ENCODE measurements around the gene WDR43. TPM values are rescaled to one million over a fixed set of nuclear protein-coding genes. Genes with fewer than 3 reads are reported as not detected.
"Not testable (repeated sequence)": the region's sequence is repeated elsewhere in the genome, so short reads cannot be mapped to it uniquely, and the experiment has no call there.

The WDR43 gene
- polyA plus RNA-seq, 1 of the 3 experiments (the other 2 are of a cell fraction) = 35.1 TPM

- ChIA-PET CTCF (interaction anchor here (0.9 to 1.2 kb wide), 4 partner anchors 10 to 874 kb away, joined by 3 read pairs; no protein-coding TSS in a partner anchor), POLR2A (no interaction called here)
- no peak for TF ChIP-seq RCOR1 (IDR thresholded peaks at IDR 0.05; ENCODE audit: low read length)
- no peak for TF ChIP-seq FOXJ3 (CRISPR knock-in tag; IDR thresholded peaks at IDR 0.05)
- no peak for TF ChIP-seq REST (IDR thresholded peaks at IDR 0.05; ENCODE audit: low read depth, low read length)
- TF ChIP-seq USF1 (IDR thresholded peaks at IDR 0.05; ENCODE audit: borderline replicate concordance, low read depth) = no peak
- TF ChIP-seq TEAD4 (IDR thresholded peaks at IDR 0.05; ENCODE audit: borderline replicate concordance, insufficient read depth) = no peak
- TF ChIP-seq SIN3A (IDR thresholded peaks at IDR 0.05; ENCODE audit: borderline replicate concordance, low read depth, low read length) = no peak
- DNase-seq = no peak
- Histone ChIP-seq H3F3A (replicated peaks; ENCODE audit: insufficient read depth) (no peaks in the 10 kb centered on the region), H3K9ac (no peak overlapping the region), H3K36me3 (replicated peaks in 1 of 2; ENCODE audit: control insufficient read depth in 1 of 2, insufficient read depth in 2 of 2, low read length in 1 of 2) (no peaks in the 10 kb centered on the region), H3K27ac (ENCODE audit: low read depth in 2 of 2, low read length in 1 of 2) (no peak overlapping the region), H4K20me1 (ENCODE audit: insufficient read depth) (no peaks in the 10 kb centered on the region), H3K79me2 (ENCODE audit: insufficient read depth) (no peaks in the 10 kb centered on the region), H3K27me3 (ENCODE audit: insufficient read depth) (no peaks in the 10 kb centered on the region), H3K9me3 (no peaks in the 10 kb centered on the region), H3K4me3 (ENCODE audit: low read depth in 2 of 2, low read length in 1 of 2) (no peak overlapping the region), H3K9me2 (no peaks in the 10 kb centered on the region), H2AFZ (ENCODE audit: low read depth) (no peak overlapping the region), H3K4me2 (no peak overlapping the region), H3K4me1 (ENCODE audit: control insufficient read depth in 1 of 2, insufficient read depth in 2 of 2, low read depth in 1 of 2, low read length in 1 of 2) (peaks cover 0 to 9% of the 10 kb centered on the region in 2 experiments; a peak in 1 of 4 replicates)
- WGBS (ENCODE audit: low lambda C conversion rate) = 59% methylated on average over 3 of the region's 3 CpGs
These were observed 82.1 kb downstream of the WDR43 start for GRCh38 chr2:28976584-28976983.

- Histone ChIP-seq H4K20me1 (ENCODE audit: insufficient read depth) (no peaks in the 10 kb centered on the region), H3F3A (replicated peaks; ENCODE audit: insufficient read depth) (no peaks in the 10 kb centered on the region), H3K27me3 (ENCODE audit: insufficient read depth) (no peaks in the 10 kb centered on the region), H3K36me3 (replicated peaks in 1 of 2; ENCODE audit: control insufficient read depth in 1 of 2, insufficient read depth in 2 of 2, low read length in 1 of 2) (no peaks in the 10 kb centered on the region), H3K79me2 (ENCODE audit: insufficient read depth) (no peaks in the 10 kb centered on the region), H3K9me2 (no peaks in the 10 kb centered on the region), H3K27ac (ENCODE audit: low read depth in 2 of 2, low read length in 1 of 2) (no peak overlapping the region), H3K4me1 (ENCODE audit: control insufficient read depth in 1 of 2, insufficient read depth in 2 of 2, low read depth in 1 of 2, low read length in 1 of 2) (peaks cover 0 to 11% of the 10 kb centered on the region in 2 experiments; a peak in 1 of 4 replicates), H3K9ac (no peak overlapping the region), H3K4me2 (no peak overlapping the region), H3K9me3 (no peaks in the 10 kb centered on the region), H2AFZ (ENCODE audit: low read depth) (no peak overlapping the region), H3K4me3 (ENCODE audit: low read depth in 2 of 2, low read length in 1 of 2) (no peak overlapping the region)
- WGBS (ENCODE audit: low lambda C conversion rate) = 76% methylated on average over 9 of the region's 10 CpGs
- TF ChIP-seq SIN3A (IDR thresholded peaks at IDR 0.05; ENCODE audit: borderline replicate concordance, low read depth, low read length) (no peak), TCF12 (IDR thresholded peaks at IDR 0.05) (no peak), RCOR1 (IDR thresholded peaks at IDR 0.05; ENCODE audit: low read length) (no peak), GATA2 (CRISPR knock-in tag; IDR thresholded peaks at IDR 0.05) (no peak), CHD2 (IDR thresholded peaks at IDR 0.05; ENCODE audit: low read length, partially characterized antibody) (no peak), RFX5 (IDR thresholded peaks at IDR 0.05; ENCODE audit: low read length) (no peak), CTCF (IDR thresholded peaks at IDR 0.05) (no peak), PBX3 (IDR thresholded peaks at IDR 0.05) (no peak)
- DNase-seq = no peak
- CTCF ChIA-PET = interaction anchor here (0.9 to 1.2 kb wide), 2 partner anchors 11 to 873 kb away, joined by 3 read pairs; no protein-coding TSS in a partner anchor
- POLR2A ChIA-PET = no interaction called here
These were observed 82.9 kb downstream of the WDR43 start for GRCh38 chr2:28977176-28977875.

GRCh38 chr2:28978001-28978400 lies 83.5 kb downstream of the WDR43 start:
- H3K9me2 ChIP-seq; H3K9me3 ChIP-seq; H3K9ac ChIP-seq; H3K4me3 ChIP-seq (ENCODE audit: low read depth in 2 of 2, low read length in 1 of 2); H3K4me2 ChIP-seq; POLR2A ChIA-PET; H4K20me1 ChIP-seq (ENCODE audit: insufficient read depth); H3K79me2 ChIP-seq (ENCODE audit: insufficient read depth); H2AFZ ChIP-seq (ENCODE audit: low read depth); H3K36me3 ChIP-seq (replicated peaks in 1 of 2; ENCODE audit: control insufficient read depth in 1 of 2, insufficient read depth in 2 of 2, low read length in 1 of 2); H3K27me3 ChIP-seq (ENCODE audit: insufficient read depth); DNase-seq; H3K27ac ChIP-seq (ENCODE audit: low read depth in 2 of 2, low read length in 1 of 2); H3F3A ChIP-seq (replicated peaks; ENCODE audit: insufficient read depth): not testable (repeated sequence)
- peaks cover 0 to 15% of the 10 kb centered on the region in 2 experiments; a peak in 1 of 4 replicates for H3K4me1 ChIP-seq (ENCODE audit: control insufficient read depth in 1 of 2, insufficient read depth in 2 of 2, low read depth in 1 of 2, low read length in 1 of 2)
- CTCF ChIA-PET = interaction anchor here (1.2 to 1.5 kb wide), 2 partner anchors 19 to 218 kb away, joined by 4 to 5 read pairs; no protein-coding TSS in a partner anchor
- 56% methylated on average over 8 of the region's 8 CpGs for WGBS (ENCODE audit: low lambda C conversion rate)
